Thymus (tissue), 14 donors: Measurements from ENCODE around the gene GSN. TPM values are rescaled to one million over a fixed set of nuclear protein-coding genes. Genes with fewer than 3 reads are reported as not detected.

ENCODE experiments used
- DNase-seq, 9 donors: peaks; one replicate each; pipeline ENCODE4 v3.0.0-alpha.2; 2013; ENCODE audit warnings: low spot score in 9 of 9, low read depth in 6 of 9, missing footprints in 1 of 9
- H3K27ac ChIP-seq, 2 donors: one replicate each; pipeline ENCODE4 v1.5.1; 2013; ENCODE audit warnings: control low read depth in 1 of 2, low read depth in 1 of 2, low read length in 1 of 2, mild to moderate bottlenecking in 1 of 2, moderate library complexity in 1 of 2
- H3K27me3 ChIP-seq, 2 donors: one replicate each; pipeline ENCODE4 v1.5.1; 2013; ENCODE audit warnings: low read length in 1 of 2; ENCODE audit not compliant: control insufficient read depth in 2 of 2, insufficient read depth in 1 of 2
- H3K36me3 ChIP-seq, 2 donors: one replicate each; pipeline ENCODE4 v1.5.1; 2013; ENCODE audit warnings: low read length in 1 of 2, mild to moderate bottlenecking in 1 of 2, moderate library complexity in 1 of 2; ENCODE audit not compliant: control insufficient read depth in 2 of 2, insufficient read depth in 2 of 2
- H3K4me1 ChIP-seq, 2 donors: one replicate each; pipeline ENCODE4 v1.5.1; 2013; ENCODE audit warnings: low read length in 2 of 2; ENCODE audit not compliant: control insufficient read depth in 2 of 2, insufficient read depth in 2 of 2
- H3K4me3 ChIP-seq, 2 donors: one replicate each; pipeline ENCODE4 v1.5.1; 2013; ENCODE audit warnings: low read length in 2 of 2, control low read depth in 1 of 2, mild to moderate bottlenecking in 1 of 2
- H3K9me3 ChIP-seq, 2 donors: one replicate each; pipeline ENCODE4 v1.5.1; 2013; ENCODE audit warnings: low read length in 1 of 2, mild to moderate bottlenecking in 1 of 2; ENCODE audit not compliant: control insufficient read depth in 2 of 2, insufficient read depth in 1 of 2
- WGBS: extraction: QIAGEN DNeasy Blood & Tissue Kit; methylation state at CpG from one replicate; pipeline ENCODE4 v1.1.7; 2013; 5-methylcytosine and 5-hydroxymethylcytosine counted together
- long read RNA-seq, 10 donors: transcript quantifications; one replicate each; lab custom pipeline, GENCODE V29; 2026
- polyA plus RNA-seq: library from polyadenylated mRNA; stranded (reverse); fragments of 200-250 nt; gene quantifications from one replicate; pipeline ENCODE4 v1.2.3, GENCODE V29; 2013
- total RNA-seq: library from RNA; stranded (reverse); fragments of 120-200 nt; gene quantifications from one replicate; pipeline ENCODE4 v1.2.4, GENCODE V29; 2013
- donor health status: healthy.

Gene GSN
- total RNA-seq = 138 TPM
- 248 TPM for polyA plus RNA-seq
- long read RNA-seq, donor 1 = 0 reads
- long read RNA-seq, donor 2 = 0 reads
- long read RNA-seq, donor 3, transcript GSN-204 (17 exons, 2,657 nt) = major isoform, 6 of 24 reads
- long read RNA-seq, donor 3, partial matches to known transcripts = 18 of 24 reads
- long read RNA-seq, donor 3, other reads (novel, unspliced or antisense) = 0 of 24 reads
- long read RNA-seq, donor 4, partial matches to known transcripts = 0 of 7 reads
- long read RNA-seq, donor 4, other reads (novel, unspliced or antisense) = 5 of 7 reads
- long read RNA-seq, donor 5, transcript GSN-204 (17 exons, 2,657 nt) = major isoform, 17 of 212 reads
- long read RNA-seq, donor 5, partial matches to known transcripts = 166 of 212 reads
- long read RNA-seq, donor 5, other reads (novel, unspliced or antisense) = 24 of 212 reads
- long read RNA-seq, donor 6, transcript GSN-204 (17 exons, 2,657 nt) = major isoform, 7 of 60 reads
- long read RNA-seq, donor 6, partial matches to known transcripts = 37 of 60 reads
- long read RNA-seq, donor 6, other reads (novel, unspliced or antisense) = 10 of 60 reads
- long read RNA-seq, donor 7, transcript GSN-204 (17 exons, 2,657 nt) = major isoform, 5 of 72 reads
- long read RNA-seq, donor 7, partial matches to known transcripts = 56 of 72 reads
- long read RNA-seq, donor 7, other reads (novel, unspliced or antisense) = 9 of 72 reads
- long read RNA-seq, donor 8, transcript GSN-204 (17 exons, 2,657 nt) = major isoform, 7 of 21 reads
- long read RNA-seq, donor 8, partial matches to known transcripts = 8 of 21 reads
- long read RNA-seq, donor 8, other reads (novel, unspliced or antisense) = 6 of 21 reads
- long read RNA-seq, donor 9, transcript GSN-204 (17 exons, 2,657 nt) = major isoform, 5 of 16 reads
- long read RNA-seq, donor 9, partial matches to known transcripts = 0 of 16 reads
- long read RNA-seq, donor 9, other reads (novel, unspliced or antisense) = 5 of 16 reads
- long read RNA-seq, donor 10, transcript GSN-204 (17 exons, 2,657 nt) = major isoform, 5 of 24 reads
- long read RNA-seq, donor 10, partial matches to known transcripts = 6 of 24 reads
- long read RNA-seq, donor 10, other reads (novel, unspliced or antisense) = 10 of 24 reads

DNA sequence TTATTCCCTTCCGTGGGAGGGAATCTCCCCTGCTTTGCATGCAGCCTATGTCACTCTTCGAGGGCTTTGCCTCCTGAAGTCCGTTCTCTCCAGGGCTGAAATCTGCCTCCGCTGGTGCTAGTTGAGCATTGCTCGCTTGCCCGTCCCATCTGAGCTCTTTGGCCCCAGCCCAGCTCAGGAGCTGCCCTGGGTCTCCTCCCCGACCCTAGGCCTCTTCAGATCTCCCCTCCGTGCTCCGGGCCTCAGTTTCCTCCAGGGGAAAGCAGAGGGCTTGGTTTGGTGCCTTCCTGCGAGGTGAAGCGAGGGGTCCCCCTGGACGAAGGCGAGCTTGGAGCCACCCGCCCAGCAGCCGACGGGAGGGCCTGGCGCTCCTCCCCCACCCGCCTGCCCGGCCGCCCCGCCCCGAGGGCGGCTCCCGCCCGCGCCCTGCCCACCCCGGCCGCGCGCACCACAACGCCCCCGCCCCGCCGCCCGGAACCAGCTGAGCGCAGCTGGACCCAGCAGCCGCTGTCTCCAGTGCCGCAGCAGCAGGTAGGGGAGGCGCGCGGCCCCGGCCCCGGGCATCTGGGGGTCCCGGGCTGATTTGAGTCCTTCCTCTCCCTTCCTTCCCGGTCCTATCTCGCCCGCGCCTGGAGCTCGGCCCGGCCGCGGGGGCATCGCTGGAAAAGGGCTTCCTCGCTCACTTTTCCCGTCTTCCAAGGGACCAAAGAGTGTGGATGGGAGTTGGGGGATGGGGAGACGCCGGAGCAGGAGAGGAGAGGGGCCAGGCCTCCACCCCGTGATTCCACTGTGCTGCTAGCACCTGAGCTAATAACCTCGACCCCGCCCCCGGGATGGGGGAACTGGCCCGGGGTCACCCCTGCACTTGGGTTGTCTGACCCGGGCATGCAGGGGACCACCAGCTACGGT, at the start of gene GSN:
Gene GSN, plus strand, starts transcription at position 474 of the 909 bp plus-strand sequence. CDS start 33,810 bp downstream, outside the sequence.
- H3K36me3 ChIP-seq = no peaks in the 10 kb centered on the region
- H3K4me3 ChIP-seq = peak within 1 kb of the TSS; percentile 54 to 55
- 6% methylated on average over 64 of the region's 64 CpGs for WGBS
- DNase-seq = peak in 6 of 9 donors; percentile 18 to 60 (median 34)
- H3K27me3 ChIP-seq = peaks cover 0 to 34% of the 10 kb centered on the region in 2 donors
- peaks cover 2 to 33% of the 10 kb centered on the region in 2 donors for H3K4me1 ChIP-seq
- H3K9me3 ChIP-seq = no peaks in the 10 kb centered on the region
- peak within 1 kb of the TSS; percentile 46 to 50 for H3K27ac ChIP-seq

DNA sequence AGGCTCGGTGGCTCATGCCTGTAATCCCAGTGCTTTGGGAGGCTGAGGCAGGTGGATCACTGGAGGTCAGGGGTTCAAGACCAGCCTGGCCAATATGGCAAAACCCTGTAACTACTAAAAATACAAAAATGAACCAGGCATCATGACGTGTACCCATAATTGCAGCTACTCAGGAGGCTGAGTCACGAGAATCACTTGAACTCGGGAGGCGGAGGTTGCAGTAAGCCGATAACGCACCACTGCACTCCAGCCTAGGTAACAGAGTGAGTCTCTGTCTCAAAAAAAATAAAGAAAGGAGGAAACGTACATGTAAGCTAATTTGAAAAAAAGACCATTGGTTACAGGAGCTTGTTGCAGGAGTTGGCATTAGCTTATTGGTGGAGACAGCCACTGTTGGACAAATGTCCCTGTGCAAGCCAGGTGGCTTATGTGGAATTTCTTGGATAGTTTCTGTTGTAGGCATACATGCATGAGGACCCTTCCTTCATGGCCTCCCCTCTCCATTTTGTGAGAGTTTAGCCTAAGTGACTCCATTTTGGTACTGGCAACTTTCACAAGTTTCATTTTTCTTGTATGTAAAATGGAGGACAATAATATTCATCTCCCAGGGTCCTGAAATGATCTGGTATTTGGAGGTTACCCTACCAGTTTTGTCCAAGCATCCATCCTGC, 49.5 kb upstream of the GSN start:
- 98% methylated on average over 8 of the region's 8 CpGs for WGBS
- Histone ChIP-seq H3K4me1 (peaks cover 0 to 6% of the 10 kb centered on the region in 2 donors), H3K36me3 (no peaks in the 10 kb centered on the region), H3K9me3 (no peaks in the 10 kb centered on the region), H3K4me3 (no peak overlapping the region), H3K27ac (no peak overlapping the region), H3K27me3 (no peaks in the 10 kb centered on the region)
- no peak for DNase-seq

DNA sequence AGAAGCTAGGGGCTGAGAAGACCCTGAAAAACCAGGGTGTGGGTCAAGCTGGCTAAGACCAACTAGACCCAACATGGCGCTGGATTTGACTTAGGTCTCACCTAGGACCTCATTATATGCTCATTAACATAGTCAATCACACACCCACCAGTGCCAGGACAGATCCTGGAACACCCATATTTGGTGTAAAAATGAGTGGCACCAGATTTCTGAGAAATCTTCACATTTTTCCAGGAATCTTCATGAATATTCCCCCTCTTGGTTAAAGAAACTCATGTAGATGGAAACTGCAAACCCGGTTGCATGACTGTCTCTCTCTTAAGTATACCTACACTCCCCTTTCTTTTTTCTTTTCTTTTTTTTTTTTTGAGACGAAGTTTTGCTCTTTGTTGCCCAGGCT, 48.4 kb upstream of the GSN start:
- Histone ChIP-seq H3K4me3 (no peak overlapping the region), H3K9me3 (no peaks in the 10 kb centered on the region), H3K36me3 (no peaks in the 10 kb centered on the region), H3K4me1 (peaks cover 0 to 6% of the 10 kb centered on the region in 2 donors), H3K27me3 (no peaks in the 10 kb centered on the region), H3K27ac (no peak overlapping the region)
- WGBS = 94% methylated on average over 3 of the region's 3 CpGs
- no peak for DNase-seq

DNA sequence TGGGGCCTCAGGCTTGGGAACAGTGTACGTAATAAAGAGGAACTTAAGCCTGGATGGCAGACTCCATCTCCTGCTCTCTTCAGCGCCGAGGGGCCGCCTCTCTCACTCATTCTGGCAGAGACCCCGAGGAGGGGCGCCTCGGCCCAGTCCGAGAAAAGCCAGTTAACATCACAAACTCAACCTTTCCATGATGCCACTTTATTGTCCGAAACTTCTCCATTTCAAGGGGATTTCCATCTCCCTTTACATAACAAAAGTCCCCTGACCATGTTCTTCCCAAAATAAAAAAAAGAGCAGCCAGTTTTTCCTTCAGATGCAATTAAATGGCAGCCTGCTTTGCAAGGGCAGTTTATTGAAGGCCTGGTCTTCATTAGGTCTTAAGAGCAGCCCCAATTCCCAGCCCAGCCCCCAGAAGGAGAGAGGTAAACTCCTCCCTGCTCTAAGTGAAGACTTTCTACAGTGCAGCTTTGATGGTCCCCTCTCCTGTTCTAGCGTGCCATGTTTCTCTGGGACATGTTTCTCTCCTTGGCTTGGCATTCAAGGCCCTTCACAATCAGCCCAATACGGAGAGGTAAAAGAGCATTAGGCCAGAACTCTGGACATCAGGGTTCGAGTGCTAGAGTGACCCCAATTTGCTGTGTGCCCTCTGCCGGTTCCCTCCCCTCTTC, 46.8 kb upstream of the GSN start:
- DNase-seq = peak in 1 of 9 donors; percentile 27
- H3K27me3 ChIP-seq = no peaks in the 10 kb centered on the region
- H3K4me3 ChIP-seq = no peak overlapping the region
- 72% methylated on average over 13 of the region's 13 CpGs for WGBS
- peak overlapping the region in 1 of 2 donors; percentile 68 for H3K27ac ChIP-seq
- no peaks in the 10 kb centered on the region for H3K36me3 ChIP-seq
- no peaks in the 10 kb centered on the region for H3K9me3 ChIP-seq
- peaks cover 0 to 6% of the 10 kb centered on the region in 2 donors for H3K4me1 ChIP-seq

DNA sequence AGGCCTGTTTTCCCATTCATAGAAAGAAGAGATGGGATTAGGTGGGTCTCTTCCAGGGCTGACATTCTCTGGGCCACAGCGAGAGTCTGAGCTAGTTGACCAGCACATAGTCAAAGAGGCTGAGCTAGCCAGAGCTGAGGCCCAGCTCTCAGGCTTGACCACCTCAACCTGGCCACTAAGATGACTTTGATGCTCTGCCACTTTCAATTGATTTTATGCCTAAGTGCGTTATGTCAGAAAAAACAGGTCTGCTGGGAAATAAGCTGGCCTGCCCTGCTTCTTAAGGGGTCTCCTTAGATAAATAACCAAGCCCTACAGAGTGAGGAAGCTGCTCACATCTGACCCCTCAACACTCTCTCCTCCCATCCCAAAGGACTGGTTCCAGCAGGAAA, 46.3 kb upstream of the GSN start:
- H3K27ac ChIP-seq = no peak overlapping the region
- no peaks in the 10 kb centered on the region for H3K9me3 ChIP-seq
- H3K4me3 ChIP-seq = no peak overlapping the region
- H3K36me3 ChIP-seq = no peaks in the 10 kb centered on the region
- WGBS = 98% methylated on average over 2 of the region's 2 CpGs
- peaks cover 0 to 6% of the 10 kb centered on the region in 2 donors for H3K4me1 ChIP-seq
- no peaks in the 10 kb centered on the region for H3K27me3 ChIP-seq
- DNase-seq = no peak

DNA sequence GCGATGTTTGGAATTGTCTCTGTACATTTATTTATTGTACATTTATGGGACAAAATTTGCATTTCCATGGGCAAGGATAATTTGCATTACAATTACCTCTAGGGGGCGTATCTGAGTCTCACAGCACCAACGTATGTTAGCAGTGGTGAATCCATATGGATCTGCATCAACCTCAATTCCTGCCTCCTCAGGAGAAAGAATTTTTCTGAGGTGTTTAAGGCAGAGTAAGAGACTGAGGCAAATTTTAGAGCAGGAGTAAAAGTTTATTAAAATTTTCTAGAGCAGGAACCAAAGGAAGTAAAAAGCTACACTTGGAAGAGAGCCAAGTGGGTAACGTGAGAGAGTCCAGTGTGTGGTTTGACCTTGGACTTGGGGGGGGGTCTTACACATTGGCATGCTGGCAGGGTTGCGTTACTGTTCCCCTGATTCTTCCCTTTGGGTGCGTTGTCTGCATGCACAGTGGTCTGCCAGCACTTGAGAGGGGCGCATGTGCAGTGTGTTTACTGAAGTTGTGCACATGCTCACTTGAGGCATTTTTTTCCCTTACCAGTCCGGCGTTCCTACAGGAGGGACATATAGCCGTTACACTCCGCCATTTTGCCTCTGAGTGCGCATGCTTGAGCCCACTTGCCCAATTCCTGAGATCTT, 45.3 kb upstream of the GSN start:
- H3K36me3 ChIP-seq = no peaks in the 10 kb centered on the region
- no peak overlapping the region for H3K27ac ChIP-seq
- no peak overlapping the region for H3K4me3 ChIP-seq
- H3K4me1 ChIP-seq = peaks cover 0 to 6% of the 10 kb centered on the region in 2 donors
- H3K27me3 ChIP-seq = no peaks in the 10 kb centered on the region
- WGBS = 78% methylated on average over 12 of the region's 12 CpGs
- DNase-seq = no peak
- H3K9me3 ChIP-seq = no peaks in the 10 kb centered on the region

DNA sequence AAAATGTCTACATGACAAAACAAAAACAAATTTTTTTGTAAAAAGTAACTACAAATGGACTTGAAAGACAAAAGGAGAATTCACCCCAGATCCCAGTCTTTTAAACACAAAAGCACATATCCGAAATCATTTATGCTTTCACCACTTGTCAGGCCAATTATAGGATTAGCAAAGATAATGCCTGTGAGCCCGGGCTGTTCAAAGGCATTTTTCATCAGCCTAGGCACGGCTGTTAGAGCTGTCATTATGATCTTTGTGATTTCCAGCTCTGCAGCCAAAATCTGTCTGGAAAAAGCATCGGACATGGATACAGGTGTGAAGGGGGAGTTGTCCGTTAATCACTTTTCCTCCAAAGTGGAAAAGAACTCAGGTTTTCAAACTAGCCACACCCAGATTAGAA, 42.7 kb upstream of the GSN start:
- DNase-seq = no peak
- whole genome bisulfite sequencing = 93% methylated on average over 5 of the region's 5 CpGs
- H3K4me3 ChIP-seq = no peak overlapping the region
- no peaks in the 10 kb centered on the region for H3K27me3 ChIP-seq
- no peaks in the 10 kb centered on the region for H3K9me3 ChIP-seq
- peaks cover 0 to 4% of the 10 kb centered on the region in 2 donors for H3K4me1 ChIP-seq
- H3K27ac ChIP-seq = no peak overlapping the region
- no peaks in the 10 kb centered on the region for H3K36me3 ChIP-seq
